ENCODE data around the gene IL3.

The IL3 gene

GRCh38 chr5:132050661-132051552 is 9.5 kb upstream of the IL3 start:
- no peak overlapping the region for H3K27ac ChIP-seq (ENCODE audit: low read depth, low read length, severe bottlenecking)
- 78 to 92% methylated on average over 4 to 7 of the region's 9 CpGs for WGBS, 2 experiments (ENCODE audit: insufficient coverage in 2 of 2)
- no peaks in the 10 kb centered on the region for H3K36me3 ChIP-seq (ENCODE audit: control insufficient read depth, insufficient read depth, low read length)
- H3K9me3 ChIP-seq (ENCODE audit: control insufficient read depth, low read length) = no peaks in the 10 kb centered on the region
- H3K4me3 ChIP-seq (ENCODE audit: extremely low read depth, insufficient read depth, low read length, poor library complexity, severe bottlenecking) = no peak overlapping the region
- H3K4me1 ChIP-seq (ENCODE audit: control insufficient read depth, insufficient read depth, low read length, poor library complexity, severe bottlenecking) = no peaks in the 10 kb centered on the region

- Histone ChIP-seq H3K9me3 (ENCODE audit: control insufficient read depth, low read length) (no peaks in the 10 kb centered on the region), H3K27ac (ENCODE audit: low read depth, low read length, severe bottlenecking) (no peak overlapping the region), H3K4me3 (ENCODE audit: extremely low read depth, insufficient read depth, low read length, poor library complexity, severe bottlenecking) (no peak overlapping the region), H3K36me3 (ENCODE audit: control insufficient read depth, insufficient read depth, low read length) (no peaks in the 10 kb centered on the region), H3K4me1 (ENCODE audit: control insufficient read depth, insufficient read depth, low read length, poor library complexity, severe bottlenecking) (no peaks in the 10 kb centered on the region)
- WGBS, 2 experiments (ENCODE audit: insufficient coverage in 2 of 2) = 83 to 84% methylated on average over 4 to 10 of the region's 10 CpGs
Observed at GRCh38 chr5:132052520-132052919, 7.9 kb upstream of the IL3 start.

DNA sequence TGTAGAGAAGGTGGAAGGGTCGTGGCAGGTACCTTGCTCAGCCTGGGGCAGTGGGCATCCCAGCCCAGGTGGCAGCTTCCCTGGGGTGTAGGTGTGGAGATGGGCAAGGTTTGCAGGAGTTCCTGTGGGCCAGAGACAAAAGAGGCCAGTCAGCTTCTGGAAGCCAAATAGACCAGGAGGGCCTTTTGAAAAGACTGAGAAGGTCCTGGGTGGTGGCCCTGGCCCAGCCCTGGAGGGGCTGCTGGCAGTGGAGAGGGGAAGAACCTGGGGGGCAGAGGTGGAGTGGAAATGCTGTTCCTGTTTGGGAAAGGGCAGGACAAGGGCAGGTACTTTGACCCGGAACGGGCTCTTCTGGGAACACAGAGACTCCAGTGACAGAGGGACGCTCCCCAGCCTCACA is 7.0 kb upstream of the IL3 start:
- Histone ChIP-seq H3K9me3 (ENCODE audit: control insufficient read depth, low read length) (no peaks in the 10 kb centered on the region), H3K4me1 (ENCODE audit: control insufficient read depth, insufficient read depth, low read length, poor library complexity, severe bottlenecking) (no peaks in the 10 kb centered on the region), H3K27ac (ENCODE audit: low read depth, low read length, severe bottlenecking) (no peak overlapping the region), H3K36me3 (ENCODE audit: control insufficient read depth, insufficient read depth, low read length) (no peaks in the 10 kb centered on the region), H3K4me3 (ENCODE audit: extremely low read depth, insufficient read depth, low read length, poor library complexity, severe bottlenecking) (no peak overlapping the region)
- WGBS, 2 experiments (ENCODE audit: insufficient coverage in 2 of 2) = 74 to 88% methylated on average over 3 of the region's 4 CpGs

- Histone ChIP-seq H3K27ac (ENCODE audit: low read depth, low read length, severe bottlenecking) (no peak overlapping the region), H3K4me3 (ENCODE audit: extremely low read depth, insufficient read depth, low read length, poor library complexity, severe bottlenecking) (no peak overlapping the region), H3K9me3 (ENCODE audit: control insufficient read depth, low read length) (no peaks in the 10 kb centered on the region), H3K36me3 (ENCODE audit: control insufficient read depth, insufficient read depth, low read length) (no peaks in the 10 kb centered on the region), H3K4me1 (ENCODE audit: control insufficient read depth, insufficient read depth, low read length, poor library complexity, severe bottlenecking) (no peaks in the 10 kb centered on the region)
- 82 to 92% methylated on average over 8 to 9 of the region's 10 CpGs for WGBS, 2 experiments (ENCODE audit: insufficient coverage in 2 of 2)
Observed at GRCh38 chr5:132054031-132054696, 6.3 kb upstream of the IL3 start.

GRCh38 chr5:132054697-132055440 is 5.6 kb upstream of the IL3 start:
- no peak overlapping the region for H3K4me3 ChIP-seq (ENCODE audit: extremely low read depth, insufficient read depth, low read length, poor library complexity, severe bottlenecking)
- no peaks in the 10 kb centered on the region for H3K9me3 ChIP-seq (ENCODE audit: control insufficient read depth, low read length)
- H3K36me3 ChIP-seq (ENCODE audit: control insufficient read depth, insufficient read depth, low read length) = no peaks in the 10 kb centered on the region
- no peaks in the 10 kb centered on the region for H3K4me1 ChIP-seq (ENCODE audit: control insufficient read depth, insufficient read depth, low read length, poor library complexity, severe bottlenecking)
- WGBS, 2 experiments (ENCODE audit: insufficient coverage in 2 of 2) = 85 to 86% methylated on average over 2 to 5 of the region's 9 CpGs
- H3K27ac ChIP-seq (ENCODE audit: low read depth, low read length, severe bottlenecking) = no peak overlapping the region

GRCh38 chr5:132055441-132055807 is 5.0 kb upstream of the IL3 start:
- Histone ChIP-seq H3K4me1 (ENCODE audit: control insufficient read depth, insufficient read depth, low read length, poor library complexity, severe bottlenecking) (no peaks in the 10 kb centered on the region), H3K9me3 (ENCODE audit: control insufficient read depth, low read length) (no peaks in the 10 kb centered on the region)
- no CpG with 5 or more reads among the region's 1 CpG for WGBS, 2 experiments (ENCODE audit: insufficient coverage in 2 of 2)

GRCh38 chr5:132055808-132056609 is 4.4 kb upstream of the IL3 start:
- Histone ChIP-seq H3K4me3 (ENCODE audit: extremely low read depth, insufficient read depth, low read length, poor library complexity, severe bottlenecking) (no peak overlapping the region), H3K4me1 (ENCODE audit: control insufficient read depth, insufficient read depth, low read length, poor library complexity, severe bottlenecking) (no peaks in the 10 kb centered on the region), H3K36me3 (ENCODE audit: control insufficient read depth, insufficient read depth, low read length) (no peaks in the 10 kb centered on the region), H3K27ac (ENCODE audit: low read depth, low read length, severe bottlenecking) (no peak overlapping the region), H3K9me3 (ENCODE audit: control insufficient read depth, low read length) (no peaks in the 10 kb centered on the region)
- WGBS, 2 experiments (ENCODE audit: insufficient coverage in 2 of 2) = 88 to 89% methylated on average over 11 to 12 of the region's 12 CpGs

More at GRCh38 chr5:132055441-132055807, 5.0 kb upstream of the IL3 start:
- Histone ChIP-seq H3K4me3 (ENCODE audit: extremely low read depth, insufficient read depth, low read length, poor library complexity, severe bottlenecking) (no peak overlapping the region), H3K27ac (ENCODE audit: low read depth, low read length, severe bottlenecking) (no peak overlapping the region), H3K36me3 (ENCODE audit: control insufficient read depth, insufficient read depth, low read length) (no peaks in the 10 kb centered on the region)

GRCh38 chr5:132056610-132057497 is 3.6 kb upstream of the IL3 start:
- Histone ChIP-seq H3K4me3 (ENCODE audit: extremely low read depth, insufficient read depth, low read length, poor library complexity, severe bottlenecking) (no peak overlapping the region), H3K9me3 (ENCODE audit: control insufficient read depth, low read length) (no peaks in the 10 kb centered on the region)

GRCh38 chr5:132057498-132058255 is 2.8 kb upstream of the IL3 start:
- 93 to 95% methylated on average over 9 of the region's 12 CpGs for WGBS, 2 experiments (ENCODE audit: insufficient coverage in 2 of 2)
- H3K4me1 ChIP-seq (ENCODE audit: control insufficient read depth, insufficient read depth, low read length, poor library complexity, severe bottlenecking) = no peaks in the 10 kb centered on the region

More at GRCh38 chr5:132056610-132057497, 3.6 kb upstream of the IL3 start:
- H3K27ac ChIP-seq (ENCODE audit: low read depth, low read length, severe bottlenecking) = no peak overlapping the region
- H3K4me1 ChIP-seq (ENCODE audit: control insufficient read depth, insufficient read depth, low read length, poor library complexity, severe bottlenecking) = no peaks in the 10 kb centered on the region
- 90 to 96% methylated on average over 10 to 12 of the region's 14 CpGs for WGBS, 2 experiments (ENCODE audit: insufficient coverage in 2 of 2)
- no peaks in the 10 kb centered on the region for H3K36me3 ChIP-seq (ENCODE audit: control insufficient read depth, insufficient read depth, low read length)

More at GRCh38 chr5:132057498-132058255, 2.8 kb upstream of the IL3 start:
- H3K27ac ChIP-seq (ENCODE audit: low read depth, low read length, severe bottlenecking) = no peak overlapping the region
- no peaks in the 10 kb centered on the region for H3K36me3 ChIP-seq (ENCODE audit: control insufficient read depth, insufficient read depth, low read length)
- H3K9me3 ChIP-seq (ENCODE audit: control insufficient read depth, low read length) = no peaks in the 10 kb centered on the region
- H3K4me3 ChIP-seq (ENCODE audit: extremely low read depth, insufficient read depth, low read length, poor library complexity, severe bottlenecking) = no peak overlapping the region
